Mesenchymal stem cell (in vitro differentiated cells and primary cell): ENCODE data around the gene SNRPA1.

Source experiments
- DNase-seq: peaks from one replicate; pipeline ENCODE4 v3.0.0-alpha.2; 2013
- H2AFZ ChIP-seq: one replicate; pipeline ENCODE4 v1.6.1; 2013; ENCODE audit warnings: low read depth, mild to moderate bottlenecking, control low read depth, inconsistent platforms, low read length, moderate library complexity
- H2AK5ac ChIP-seq: 2 replicates; pipeline ENCODE4 v1.6.1; 2013; ENCODE audit warnings: low read length, moderate library complexity, mild to moderate bottlenecking, inconsistent platforms; ENCODE audit not compliant: severe bottlenecking
- H2BK120ac ChIP-seq: one replicate; pipeline ENCODE4 v1.6.1; 2013; ENCODE audit warnings: low read depth, mild to moderate bottlenecking, inconsistent platforms, low read length, moderate library complexity
- H2BK12ac ChIP-seq, 2 experiments: one replicate each; pipeline ENCODE4 v1.6.1; 2013; ENCODE audit warnings: inconsistent platforms in 2 of 2, low read length in 2 of 2, mild to moderate bottlenecking in 2 of 2, moderate library complexity in 2 of 2, control low read depth in 1 of 2
- H2BK15ac ChIP-seq: one replicate; pipeline ENCODE4 v1.6.1; 2013; ENCODE audit warnings: mild to moderate bottlenecking, low read depth, inconsistent platforms; ENCODE audit not compliant: poor library complexity, severe bottlenecking
- H2BK5ac ChIP-seq: 2 replicates; pipeline ENCODE4 v1.6.1; 2013; ENCODE audit warnings: low read depth, mild to moderate bottlenecking, low read length, control low read depth, inconsistent platforms; ENCODE audit not compliant: poor library complexity, severe bottlenecking
- H3K14ac ChIP-seq, 2 experiments: one replicate each; pipeline ENCODE4 v1.6.1; 2013; ENCODE audit warnings: inconsistent platforms in 2 of 2, low read length in 2 of 2, control low read depth in 1 of 2, mild to moderate bottlenecking in 1 of 2, moderate library complexity in 1 of 2
- H3K18ac ChIP-seq, 2 experiments: one replicate each; pipeline ENCODE4 v1.6.1; 2013; ENCODE audit warnings: inconsistent platforms in 2 of 2, low read length in 2 of 2, control low read depth in 1 of 2, low read depth in 1 of 2, mild to moderate bottlenecking in 1 of 2
- H3K23ac ChIP-seq, 2 experiments: one replicate each; pipeline ENCODE4 v1.6.1; 2013; ENCODE audit warnings: inconsistent platforms in 2 of 2, low read length in 2 of 2, mild to moderate bottlenecking in 2 of 2, moderate library complexity in 2 of 2, control low read depth in 1 of 2
- H3K27ac ChIP-seq: 2 replicates; pipeline ENCODE4 v1.5.1; 2013; ENCODE audit warnings: mild to moderate bottlenecking, moderate library complexity, low read length, control low read depth, inconsistent platforms; ENCODE audit not compliant: poor library complexity, severe bottlenecking
- H3K27me3 ChIP-seq, 2 experiments: 2 replicates each; pipeline versions ENCODE4 v1.6.1 to v1.7.0; 2013; ENCODE audit warnings: low read length in 2 of 2, mild to moderate bottlenecking in 2 of 2, moderate library complexity in 2 of 2, control low read depth in 1 of 2, inconsistent platforms in 1 of 2; ENCODE audit not compliant: control insufficient read depth in 1 of 2, insufficient read depth in 1 of 2
- H3K36me3 ChIP-seq, 2 experiments: 2 replicates each; pipeline versions ENCODE4 v1.6.1 to v1.7.0; 2013; ENCODE audit warnings: low read length in 2 of 2, control low read depth in 1 of 2, inconsistent platforms in 1 of 2, low read depth in 1 of 2, mild to moderate bottlenecking in 1 of 2; ENCODE audit not compliant: insufficient read depth in 2 of 2, control insufficient read depth in 1 of 2
- H3K4ac ChIP-seq, 2 experiments: one replicate each; pipeline ENCODE4 v1.6.1; 2013; ENCODE audit warnings: inconsistent platforms in 2 of 2, low read length in 2 of 2, mild to moderate bottlenecking in 2 of 2, moderate library complexity in 2 of 2, control low read depth in 1 of 2, low read depth in 1 of 2
- H3K4me1 ChIP-seq: 2 replicates; pipeline ENCODE4 v1.6.1; 2013; ENCODE audit warnings: low read depth, low read length, control low read depth; ENCODE audit not compliant: control insufficient read depth, insufficient read depth
- H3K4me2 ChIP-seq: 2 replicates; pipeline ENCODE4 v1.6.1; 2013; ENCODE audit warnings: low read length, mild to moderate bottlenecking, inconsistent platforms; ENCODE audit not compliant: poor library complexity, severe bottlenecking
- H3K4me3 ChIP-seq, 2 experiments: 2 replicates each; pipeline versions ENCODE4 v1.5.1 to v1.7.0; 2013; ENCODE audit warnings: low read length in 2 of 2, mild to moderate bottlenecking in 2 of 2, control low read depth in 1 of 2, low read depth in 1 of 2; ENCODE audit not compliant: insufficient read depth in 1 of 2
- H3K79me1 ChIP-seq: replicated peaks from 2 replicates; pipeline ENCODE4 v1.6.1; 2013; ENCODE audit warnings: mild to moderate bottlenecking, control low read depth, low read length, inconsistent platforms; ENCODE audit not compliant: poor library complexity, severe bottlenecking
- H3K9ac ChIP-seq: 2 replicates; pipeline ENCODE4 v1.7.0; 2013; ENCODE audit warnings: mild to moderate bottlenecking, low read length, moderate library complexity
- H3K9me3 ChIP-seq: 2 replicates; pipeline ENCODE4 v1.7.0; 2013; ENCODE audit warnings: mild to moderate bottlenecking, low read length; ENCODE audit not compliant: control insufficient read depth
- H4K8ac ChIP-seq: one replicate; pipeline ENCODE4 v1.6.1; 2013; ENCODE audit warnings: inconsistent platforms, mild to moderate bottlenecking, low read length, moderate library complexity
- H4K91ac ChIP-seq: one replicate; pipeline ENCODE4 v1.6.1; 2013; ENCODE audit warnings: mild to moderate bottlenecking, low read length, inconsistent platforms
- WGBS: methylation state at CpG from one replicate; pipeline ENCODE4 v1.1.7; 2013; ENCODE audit warnings: mixed read lengths; 5-methylcytosine and 5-hydroxymethylcytosine counted together

The SNRPA1 gene

GRCh38 chr15:101266034-101266433 is 29.0 kb downstream of the SNRPA1 start:
- H3K4me2 ChIP-seq, result no peak overlapping the region
- H2AK5ac ChIP-seq, result no peak overlapping the region
- no peak overlapping the region for H3K14ac ChIP-seq
- H3K23ac ChIP-seq, result no peak overlapping the region
- H3K4me1 ChIP-seq, result peaks cover 5% of the 10 kb centered on the region
- no peak overlapping the region for H4K8ac ChIP-seq
- H2BK12ac ChIP-seq, result no peak overlapping the region
- H2BK15ac ChIP-seq, result no peak overlapping the region
- H3K4ac ChIP-seq, result no peak overlapping the region
- no peak overlapping the region for H3K27ac ChIP-seq
- peak overlapping the region; percentile 71 for H3K9ac ChIP-seq
- DNase-seq, result no peak
- H3K79me1 ChIP-seq, result peaks cover 1% of the 10 kb centered on the region
- H3K36me3 ChIP-seq, result peaks cover 25% of the 10 kb centered on the region in 2 experiments
- no peaks in the 10 kb centered on the region for H3K27me3 ChIP-seq
- no peak overlapping the region for H2BK5ac ChIP-seq
- no peak overlapping the region for H3K4me3 ChIP-seq
- 87% methylated on average over 3 of the region's 3 CpGs for WGBS
- no peak overlapping the region for H3K18ac ChIP-seq
- no peak overlapping the region for H4K91ac ChIP-seq
- H3K9me3 ChIP-seq, result no peaks in the 10 kb centered on the region
- no peak overlapping the region for H2AFZ ChIP-seq
- H2BK120ac ChIP-seq, result no peak overlapping the region

- Histone ChIP-seq H3K4ac (no peak overlapping the region), H2BK12ac (no peak overlapping the region), H3K4me3 (no peak overlapping the region), H3K9me3 (no peaks in the 10 kb centered on the region), H2AFZ (no peak overlapping the region), H3K27me3 (no peaks in the 10 kb centered on the region), H2BK5ac (no peak overlapping the region), H3K36me3 (peaks cover 16% of the 10 kb centered on the region in 2 experiments), H3K4me1 (peaks cover 5% of the 10 kb centered on the region), H3K27ac (no peak overlapping the region), H2BK15ac (no peak overlapping the region), H2AK5ac (no peak overlapping the region), H4K8ac (no peak overlapping the region), H3K79me1 (no peaks in the 10 kb centered on the region), H3K9ac (no peak overlapping the region), H2BK120ac (no peak overlapping the region), H3K23ac (no peak overlapping the region), H3K4me2 (no peak overlapping the region), H3K18ac (no peak overlapping the region), H3K14ac (no peak overlapping the region), H4K91ac (no peak overlapping the region)
- 93% methylated on average over 17 of the region's 17 CpGs for WGBS
- DNase-seq, result no peak
Measured at GRCh38 chr15:101264911-101265641, 30.0 kb downstream of the SNRPA1 start.

DNA sequence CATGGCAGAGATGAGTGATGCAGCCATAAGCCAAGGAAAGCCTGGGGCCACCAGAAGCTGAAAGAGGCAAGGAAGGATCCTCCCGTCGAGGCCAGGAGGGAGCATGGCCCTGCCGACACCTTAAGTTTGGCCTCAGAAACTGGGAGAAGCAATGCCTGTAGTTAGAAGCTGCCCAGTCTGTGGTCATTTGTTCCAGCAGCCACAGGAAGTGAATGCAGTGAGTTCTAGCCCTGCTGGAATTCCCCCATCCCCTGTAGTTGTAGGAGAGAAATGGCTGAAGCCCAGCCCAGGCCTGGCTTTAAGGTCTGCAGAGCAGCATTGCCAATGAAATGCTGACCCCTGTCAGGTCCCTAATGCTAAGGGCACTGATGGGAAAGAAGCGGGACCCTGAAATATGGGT is 31.0 kb downstream of the SNRPA1 start:
- no peaks in the 10 kb centered on the region for H3K9me3 ChIP-seq
- peak; percentile 42 for DNase-seq
- peaks cover 5% of the 10 kb centered on the region for H3K4me1 ChIP-seq
- no peak overlapping the region for H2BK5ac ChIP-seq
- no peak overlapping the region for H3K4me2 ChIP-seq
- H3K4ac ChIP-seq, result no peak overlapping the region
- no peak overlapping the region for H2BK12ac ChIP-seq
- H4K8ac ChIP-seq, result peak overlapping the region; percentile 27
- H3K9ac ChIP-seq, result no peak overlapping the region
- H2BK15ac ChIP-seq, result no peak overlapping the region
- no peak overlapping the region for H2AFZ ChIP-seq
- no peak overlapping the region for H3K4me3 ChIP-seq
- no peak overlapping the region for H3K14ac ChIP-seq
- H3K23ac ChIP-seq, result no peak overlapping the region
- H3K79me1 ChIP-seq, result no peaks in the 10 kb centered on the region
- peaks cover 5 to 6% of the 10 kb centered on the region in 2 experiments for H3K36me3 ChIP-seq
- H4K91ac ChIP-seq, result no peak overlapping the region
- H3K18ac ChIP-seq, result no peak overlapping the region
- H3K27ac ChIP-seq, result no peak overlapping the region
- no peaks in the 10 kb centered on the region for H3K27me3 ChIP-seq
- 94% methylated on average over 4 of the region's 4 CpGs for WGBS
- no peak overlapping the region for H2AK5ac ChIP-seq
- no peak overlapping the region for H2BK120ac ChIP-seq

GRCh38 chr15:101262551-101262950 is 32.5 kb downstream of the SNRPA1 start:
- Histone ChIP-seq H3K36me3 (no peaks in the 10 kb centered on the region), H2BK120ac (no peak overlapping the region), H3K18ac (no peak overlapping the region), H3K9ac (no peak overlapping the region), H3K4me2 (no peak overlapping the region), H2BK5ac (no peak overlapping the region), H4K91ac (no peak overlapping the region), H4K8ac (no peak overlapping the region), H3K23ac (no peak overlapping the region), H3K79me1 (no peaks in the 10 kb centered on the region), H3K27ac (no peak overlapping the region), H3K14ac (no peak overlapping the region), H3K4ac (no peak overlapping the region), H2AFZ (no peak overlapping the region), H2BK15ac (no peak overlapping the region), H3K9me3 (no peaks in the 10 kb centered on the region), H2BK12ac (no peak overlapping the region), H2AK5ac (no peak overlapping the region), H3K4me3 (no peak overlapping the region), H3K27me3 (peaks cover 0 to 7% of the 10 kb centered on the region in 2 experiments), H3K4me1 (peaks cover 5% of the 10 kb centered on the region)
- WGBS, result 100% methylated on average over 4 of the region's 4 CpGs
- no peak for DNase-seq
